ENCODE measurements around the gene MRC1. TPM values are rescaled to one million over a fixed set of nuclear protein-coding genes. Genes with fewer than 3 reads are reported as not detected.
A peak's percentile ranks its signal among the peaks of the same experiment; 100 is the strongest.

MRC1 gene
- 10 to 100 TPM; 52.1 to 82.5 TPM for total RNA-seq
- long read RNA-seq, full-length matches to known transcripts, result 1 of 16 reads
- long read RNA-seq, partial matches to known transcripts, result 12 of 16 reads
- long read RNA-seq, other reads (novel, unspliced or antisense), result 3 of 16 reads

GRCh38 chr10:17808971-17809841, at the start of gene MRC1:
MRC1 (plus strand) TSS chr10:17809348; CDS start chr10:17809466, 118 bp downstream.
- ATAC-seq (peak; percentile 41 to 77), DNase-seq (peak; percentile 31)
- intact Hi-C loops (cut with DNase I), result no loop called here

- DNase-seq (no peak), ATAC-seq (no peak)
- intact Hi-C loops (cut with DNase I), result no loop called here
Measured at GRCh38 chr10:17764142-17764541, 45.0 kb upstream of the MRC1 start.

- ATAC-seq (no peak), DNase-seq (no peak)
- intact Hi-C loops (cut with DNase I), result no loop called here
Measured at GRCh38 chr10:17765602-17766001, 43.5 kb upstream of the MRC1 start.

GRCh38 chr10:17766731-17767130, 42.4 kb upstream of the MRC1 start:
- ATAC-seq, result no peak
- intact Hi-C loops (cut with DNase I), result no loop called here
- no peak for DNase-seq

- intact Hi-C loops (cut with DNase I), result no loop called here
- ATAC-seq (no peak), DNase-seq (no peak)
Measured at GRCh38 chr10:17768496-17768895, 40.7 kb upstream of the MRC1 start.

- intact Hi-C loops (cut with DNase I), result no loop called here
- DNase-seq, result no peak
- ATAC-seq, result peak in 1 of 2 donors; percentile 59
Measured at GRCh38 chr10:17768957-17769356, 40.2 kb upstream of the MRC1 start.

GRCh38 chr10:17771017-17771416, 38.1 kb upstream of the MRC1 start:
- DNase-seq, result no peak
- no peak for ATAC-seq
- intact Hi-C loops (cut with DNase I), result no loop called here

- intact Hi-C loops (cut with DNase I), result no loop called here
- ATAC-seq (no peak), DNase-seq (no peak)
Measured at GRCh38 chr10:17779784-17780183, 29.4 kb upstream of the MRC1 start.

- intact Hi-C loops (cut with DNase I), result no loop called here
- no peak for ATAC-seq
Measured at GRCh38 chr10:17780727-17781126, 28.4 kb upstream of the MRC1 start.

GRCh38 chr10:17781856-17782255, 27.3 kb upstream of the MRC1 start:
- intact Hi-C loops (cut with DNase I), result no loop called here
- peak in 1 of 2 donors; percentile 7 for ATAC-seq
- no peak for DNase-seq

More at GRCh38 chr10:17780727-17781126, 28.4 kb upstream of the MRC1 start:
- DNase-seq, result no peak

- DNase-seq (no peak), ATAC-seq (peak; percentile 73 to 76)
- intact Hi-C loops (cut with DNase I), result no loop called here
Measured at GRCh38 chr10:17782921-17783665, 26.1 kb upstream of the MRC1 start.

- ATAC-seq (peak in 1 of 2 donors; percentile 18), DNase-seq (no peak)
- intact Hi-C loops (cut with DNase I), result no loop called here
Measured at GRCh38 chr10:17783751-17784150, 25.4 kb upstream of the MRC1 start.

- intact Hi-C loops (cut with DNase I), result no loop called here
- ATAC-seq, result peak in 1 of 2 donors; percentile 46
- DNase-seq, result no peak
Measured at GRCh38 chr10:17784688-17785087, 24.5 kb upstream of the MRC1 start.

GRCh38 chr10:17785276-17785930, 23.7 kb upstream of the MRC1 start:
- no peak for DNase-seq
- ATAC-seq, result peak in 1 of 2 donors; percentile 54
- intact Hi-C loops (cut with DNase I), result no loop called here

GRCh38 chr10:17787087-17787961, 21.8 kb upstream of the MRC1 start:
- DNase-seq (no peak), ATAC-seq (peak in 1 of 2 donors; percentile 60)
- intact Hi-C loops (cut with DNase I), result no loop called here

- ATAC-seq, result no peak
- intact Hi-C loops (cut with DNase I), result no loop called here
Measured at GRCh38 chr10:17788646-17789045, 20.5 kb upstream of the MRC1 start.

GRCh38 chr10:17789396-17789795, 19.8 kb upstream of the MRC1 start:
- intact Hi-C loops (cut with DNase I), result no loop called here
- ATAC-seq, result no peak

More at GRCh38 chr10:17788646-17789045, 20.5 kb upstream of the MRC1 start:
- no peak for DNase-seq

GRCh38 chr10:17790651-17791050, 18.5 kb upstream of the MRC1 start:
- ATAC-seq, result no peak
- intact Hi-C loops (cut with DNase I), result no loop called here

More at GRCh38 chr10:17789396-17789795, 19.8 kb upstream of the MRC1 start:
- DNase-seq, result no peak

More at GRCh38 chr10:17790651-17791050, 18.5 kb upstream of the MRC1 start:
- DNase-seq, result no peak
